ENCODE results near the gene NPY5R.

NPY5R gene

GRCh38 chr4:163343604-163344146 lies at the start of gene NPY5R:
TSS of gene NPY5R (plus strand) at chr4:163343892. CDS start at chr4:163350274, 6,382 bp downstream.
- TF ChIP-seq CTCF (IDR thresholded peaks at IDR 0.05) = no peak

GRCh38 chr4:163295138-163295537 lies 48.6 kb upstream of the NPY5R start:
- no peak for TF ChIP-seq CTCF (IDR thresholded peaks at IDR 0.05)

GRCh38 chr4:163300445-163300844 lies 43.2 kb upstream of the NPY5R start:
- no peak for TF ChIP-seq CTCF (IDR thresholded peaks at IDR 0.05)

GRCh38 chr4:163303069-163303468 lies 40.6 kb upstream of the NPY5R start:
- TF ChIP-seq CTCF (IDR thresholded peaks at IDR 0.05) = no peak

- no peak for TF ChIP-seq CTCF (IDR thresholded peaks at IDR 0.05)
These were observed 34.2 kb upstream of the NPY5R start for GRCh38 chr4:163309466-163309865.

GRCh38 chr4:163317110-163317509 lies 26.6 kb upstream of the NPY5R start:
- TF ChIP-seq CTCF (IDR thresholded peaks at IDR 0.05) = no peak

GRCh38 chr4:163330916-163331628 lies 12.6 kb upstream of the NPY5R start:
- no peak for TF ChIP-seq CTCF (IDR thresholded peaks at IDR 0.05)

Data from LNCAP (cell line).